GM19099 (cell line): ENCODE data around the gene MYRIP.

Source experiments
- POLR2A ChIP-seq: IDR thresholded peaks from 3 replicates; pipeline ENCODE4 v1.6.1; 2011; ENCODE audit warnings: low read depth; ENCODE audit not compliant: insufficient read length; ENCODE audit errors: extremely low read depth

Gene MYRIP

GRCh38 chr3:39809181-39809994 is at the start of gene MYRIP:
TSS of gene MYRIP (plus strand) at chr3:39809609. CDS start at chr3:39900817, 91,208 bp downstream.
- TF ChIP-seq POLR2A = peak; percentile 39

DNA sequence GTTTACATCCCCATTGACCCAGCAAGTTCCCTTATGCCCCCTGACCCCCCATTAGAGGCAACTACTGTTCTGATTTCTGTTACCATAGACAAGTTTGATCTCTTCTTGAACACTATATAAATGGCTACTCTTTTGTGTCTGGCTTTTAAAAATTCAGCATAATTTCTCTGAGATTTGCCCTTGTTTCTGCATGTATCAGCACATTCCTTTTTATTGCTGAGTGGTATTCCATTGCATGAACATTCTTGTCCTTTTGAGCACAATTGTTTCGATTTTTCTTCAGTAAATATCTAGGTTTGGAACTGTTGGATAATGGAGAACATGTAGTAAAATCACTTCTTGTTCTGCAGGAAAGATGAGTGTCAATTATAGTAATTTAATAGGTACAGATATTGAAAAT is 49.1 kb upstream of the MYRIP start:
- no peak for TF ChIP-seq POLR2A

DNA sequence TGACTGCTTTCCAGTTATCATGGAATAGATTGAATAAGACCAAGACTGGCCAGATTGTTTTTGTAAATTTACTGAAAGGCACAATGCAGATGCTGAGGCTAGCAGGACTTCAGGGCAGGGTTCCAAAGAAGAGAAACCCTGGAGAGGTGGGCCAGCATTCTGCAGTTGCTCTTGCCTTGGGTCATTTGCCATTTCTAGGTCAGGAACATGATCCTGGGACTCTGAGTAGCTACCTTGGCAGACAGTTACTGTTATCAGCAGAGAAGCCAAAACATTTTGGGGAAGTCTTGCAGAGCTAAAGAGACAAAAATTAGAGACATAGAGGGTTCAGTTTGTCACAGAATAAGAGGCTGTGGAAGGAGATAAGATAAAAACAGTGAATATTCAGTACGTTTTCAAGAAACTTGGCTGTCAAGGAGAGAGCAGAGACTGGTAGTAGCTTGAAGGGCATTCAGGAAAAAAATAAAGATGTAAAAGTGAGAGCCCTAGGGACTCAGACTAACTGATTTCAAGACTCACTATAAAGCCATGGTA is 46.8 kb upstream of the MYRIP start:
- TF ChIP-seq POLR2A = no peak

DNA sequence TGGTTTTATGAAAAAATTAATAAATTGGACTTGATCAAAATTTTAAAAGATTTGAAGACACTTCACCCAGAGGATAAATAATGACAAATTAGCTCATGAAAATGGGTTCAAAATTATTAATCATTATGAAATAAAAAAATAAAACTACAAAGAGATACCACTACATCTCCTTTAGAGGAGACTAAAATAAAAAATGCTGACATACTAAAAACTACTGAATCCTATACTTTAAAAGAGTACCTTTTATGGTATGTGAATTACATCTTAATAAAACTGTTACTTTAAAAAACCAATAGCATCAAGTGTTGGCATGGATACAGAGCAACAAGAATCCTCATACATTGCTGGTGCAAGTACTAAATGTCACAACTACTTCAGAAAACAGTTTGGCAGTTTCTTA is 46.0 kb upstream of the MYRIP start:
- no peak for TF ChIP-seq POLR2A

- no peak for TF ChIP-seq POLR2A
These were observed 43.8 kb upstream of the MYRIP start for GRCh38 chr3:39765575-39765974.

DNA sequence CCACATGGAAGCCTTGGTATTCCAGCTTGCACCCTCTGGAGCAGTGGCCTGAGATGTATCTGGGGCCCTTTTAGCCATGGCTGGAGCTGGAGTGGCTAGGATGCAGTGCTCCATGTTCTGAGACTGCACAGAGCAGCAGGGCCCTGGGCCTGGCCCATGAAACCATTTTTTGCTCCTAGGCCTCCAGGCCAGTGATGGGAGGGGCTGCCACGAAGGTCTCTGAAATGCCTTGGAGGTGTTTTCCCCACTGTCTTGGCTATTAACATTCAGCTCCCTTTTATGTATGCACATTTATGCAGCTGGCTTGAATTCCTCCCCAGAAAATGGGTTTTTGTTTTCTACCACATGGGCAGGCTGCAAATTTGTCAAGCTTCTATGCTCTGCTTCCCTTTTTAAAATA is 43.0 kb upstream of the MYRIP start:
- no peak for TF ChIP-seq POLR2A

DNA sequence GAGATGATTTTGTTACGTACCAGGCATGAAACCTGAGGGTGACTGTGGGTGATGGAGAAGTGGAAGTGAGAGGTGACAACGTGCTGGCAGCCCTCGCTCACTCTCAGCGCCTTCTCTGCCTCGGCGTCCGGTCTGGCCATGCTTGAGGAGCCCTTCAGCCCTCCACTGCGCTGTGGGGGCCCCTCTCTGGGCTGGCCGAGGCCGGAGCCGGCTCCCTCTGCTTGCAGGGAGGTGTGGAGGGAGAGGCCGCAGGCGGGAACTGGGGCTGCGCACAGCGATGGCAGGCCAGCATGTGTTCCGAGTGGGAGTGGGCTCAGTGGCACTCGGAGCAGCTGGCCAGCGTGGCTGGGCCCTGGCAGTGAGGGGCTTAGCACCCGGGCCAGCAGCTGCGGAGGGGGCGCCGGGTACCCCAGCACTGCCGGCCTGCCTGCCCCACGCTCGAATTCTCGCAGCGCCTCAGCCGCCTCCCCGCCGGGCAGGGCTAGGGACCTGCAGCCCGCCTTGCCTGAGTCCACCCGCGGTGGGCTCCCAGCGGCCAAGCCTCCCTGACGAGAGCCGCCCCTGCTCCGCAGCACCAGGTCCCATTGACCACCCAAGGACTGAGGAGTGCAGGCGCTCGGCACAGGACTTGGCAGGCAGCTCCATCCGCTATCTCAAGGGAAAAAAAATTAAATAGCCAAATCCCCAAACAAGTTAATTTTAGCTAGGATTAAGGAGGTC is 29.7 kb upstream of the MYRIP start:
- no peak for TF ChIP-seq POLR2A

DNA sequence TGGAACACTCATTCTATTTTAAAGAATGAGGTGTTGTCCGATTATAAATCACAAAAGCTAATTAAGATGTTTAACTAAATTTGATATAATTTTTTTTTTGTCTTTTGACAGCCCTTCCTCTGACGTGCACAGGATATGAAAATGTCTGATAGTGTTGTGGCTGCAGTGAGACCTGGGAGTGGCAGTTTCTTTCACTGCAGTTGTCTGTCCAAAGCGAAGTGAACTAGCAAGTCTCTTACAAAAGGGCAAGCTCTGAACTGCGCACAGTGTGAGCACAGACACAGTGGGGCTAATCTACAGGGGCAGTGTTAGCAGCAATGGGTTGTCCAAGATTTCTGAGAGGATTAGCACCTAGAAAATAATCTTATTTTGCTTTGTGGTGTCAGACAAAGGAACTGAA is 29.1 kb upstream of the MYRIP start:
- TF ChIP-seq POLR2A = no peak

- no peak for TF ChIP-seq POLR2A
These were observed 28.4 kb upstream of the MYRIP start for GRCh38 chr3:39781025-39781424.

DNA sequence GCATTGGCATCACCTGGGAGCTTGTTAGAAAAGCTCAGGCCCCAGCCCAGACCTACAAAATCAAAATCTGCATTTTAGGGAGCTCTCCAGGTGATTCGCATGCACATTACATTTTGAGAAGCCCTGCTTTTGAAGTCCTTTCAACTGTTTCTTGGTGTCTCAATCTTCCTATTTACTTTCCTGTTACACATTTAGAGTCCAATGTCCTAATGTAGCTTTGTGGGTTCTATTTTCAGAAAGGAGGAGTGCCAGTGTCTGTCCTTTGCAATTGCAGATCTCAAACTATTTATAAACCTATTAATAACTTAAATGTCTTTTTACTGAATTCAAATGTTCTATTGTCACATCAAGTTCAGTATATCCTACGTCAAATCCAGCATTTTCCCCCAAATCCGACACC is 27.8 kb upstream of the MYRIP start:
- TF ChIP-seq POLR2A = no peak

- no peak for TF ChIP-seq POLR2A
These were observed 25.7 kb upstream of the MYRIP start for GRCh38 chr3:39783680-39784079.

DNA sequence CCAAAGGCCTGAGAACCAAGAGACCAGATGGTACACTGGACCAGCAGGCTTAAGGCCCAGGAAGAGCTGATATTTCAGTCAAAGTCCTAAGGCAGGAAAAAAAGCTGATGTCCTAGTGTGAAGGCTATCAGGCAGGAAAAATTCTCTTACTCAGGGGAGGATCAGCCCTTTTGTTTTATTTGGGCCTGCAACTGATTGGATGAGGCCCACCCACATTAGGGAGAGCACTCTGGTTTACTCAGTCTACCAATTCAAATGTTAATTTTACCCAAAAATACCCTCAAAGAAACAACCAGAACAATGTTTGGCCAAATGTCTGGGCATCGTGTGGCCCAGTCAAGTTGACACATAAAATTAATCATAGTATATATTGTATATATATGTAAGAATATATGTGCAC is 24.5 kb upstream of the MYRIP start:
- TF ChIP-seq POLR2A = no peak

- no peak for TF ChIP-seq POLR2A
These were observed 21.1 kb upstream of the MYRIP start for GRCh38 chr3:39788128-39788883.

GRCh38 chr3:39791603-39792002 is 17.8 kb upstream of the MYRIP start:
- TF ChIP-seq POLR2A = no peak

DNA sequence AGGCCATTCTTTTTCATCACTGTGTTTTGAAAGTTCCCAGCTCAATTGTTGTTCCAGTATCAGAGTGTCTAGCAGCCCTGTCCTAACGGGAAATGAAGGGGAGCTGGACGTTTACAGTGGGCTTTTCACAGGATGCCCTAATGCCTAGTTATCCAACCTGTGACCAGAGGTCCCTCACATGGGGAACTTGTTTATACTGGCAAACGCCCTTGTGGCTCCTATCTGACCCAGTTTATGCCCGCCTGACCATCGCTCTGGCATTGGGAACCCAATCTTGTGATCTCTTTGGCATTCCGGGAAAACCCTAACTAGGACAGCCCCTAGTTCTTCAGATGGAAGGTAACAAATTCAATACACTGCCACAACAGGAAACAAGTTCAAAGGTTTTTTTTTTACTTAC is 14.5 kb upstream of the MYRIP start:
- TF ChIP-seq POLR2A = no peak

DNA sequence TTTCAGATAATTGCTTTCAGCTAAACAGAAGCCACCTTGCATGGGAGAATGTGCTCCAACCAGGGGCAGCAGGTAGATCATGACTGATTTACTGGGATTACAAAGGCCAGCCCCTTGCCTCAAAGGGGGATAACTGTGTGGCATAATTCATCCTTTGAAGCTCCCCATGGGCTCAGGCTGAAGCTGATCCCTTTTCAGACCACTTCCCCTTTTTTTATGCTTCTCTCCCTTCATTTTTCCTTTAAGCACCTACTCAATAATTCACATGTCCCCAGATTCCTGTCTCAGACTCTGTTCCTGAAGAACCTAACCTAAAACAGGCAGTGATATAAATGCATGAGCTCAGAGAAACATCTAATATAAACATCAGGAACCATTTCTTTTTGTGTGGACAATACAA is 8.2 kb upstream of the MYRIP start:
- TF ChIP-seq POLR2A = no peak

DNA sequence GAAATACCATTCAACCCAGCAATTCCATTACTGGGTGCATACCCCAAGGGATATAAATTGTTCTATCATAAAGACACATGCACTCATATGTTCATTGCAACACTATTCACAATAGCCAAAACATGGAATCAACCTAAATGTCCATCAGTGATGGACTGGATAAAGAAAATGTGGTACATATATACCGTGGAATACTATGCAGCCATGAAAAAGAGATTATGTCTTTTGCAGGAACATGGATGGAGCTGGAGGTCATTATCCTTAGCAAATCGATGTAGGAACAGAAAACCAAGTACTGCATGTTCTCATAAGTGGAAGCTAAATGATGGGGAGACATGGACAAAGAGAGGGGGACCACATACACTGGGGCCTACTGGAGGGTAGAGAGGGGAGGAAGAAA is 5.5 kb upstream of the MYRIP start:
- no peak for TF ChIP-seq POLR2A
